K562 (cell line): ENCODE results near the gene HSF2. TPM values are rescaled to one million over a fixed set of nuclear protein-coding genes. Genes with fewer than 3 reads are reported as not detected.

ENCODE experiments used
- ATAC-seq: fragments of 200-7000 bp; cut with Tn5 transposase; 3 replicates; pipeline ENCODE4 v1.9.1; 2020; ENCODE audit warnings: moderate library complexity
- BruUV-seq: library from RNA; stranded (reverse); fragments of 400-500 nt; replicated peaks from 2 replicates; lab custom pipeline; 2021; lab: Mats Ljungman, UMichigan
- CTCF ChIA-PET: fragments of 300-600 bp; formaldehyde crosslinking; extraction: SDS; loops from one replicate; lab custom pipeline; 2021; ENCODE audit warnings: low intra/inter-chr PET ratio; lab: Yijun Ruan, JAX
- POLR2A ChIA-PET: fragments of 300-600, 350-650 bp; sonication (Branson Sonifier 250); formaldehyde crosslinking; extraction: SDS; loops from one replicate; lab custom pipeline; 2021; ENCODE audit warnings: antibody characterized with exemption, inconsistent platforms; lab: Yijun Ruan, JAX
- DNase-seq, 4 experiments: peaks; one replicate each; pipeline versions ENCODE4 v3.0.0 to v3.0.0-alpha.2; 2011 to 2018; ENCODE audit warnings: low spot score in 3 of 4, mixed read lengths in 3 of 4; ENCODE audit errors: extremely low read depth in 1 of 4
- FAIRE-seq: peaks from 2 replicates; lab custom pipeline; 2011; peaks lifted over from hg19 to GRCh38; lab: Jason Lieb, UNC
- H2AFZ ChIP-seq: 2 replicates; pipeline ENCODE4 v1.6.0; 2011; ENCODE audit warnings: low read depth, low read length, control low read depth, inconsistent platforms
- H3K27ac ChIP-seq: fragments of 200-600 bp; 3 replicates; pipeline ENCODE4 v1.8.0; 2011; ENCODE audit warnings: low read depth, mild to moderate bottlenecking, control low read depth, inconsistent platforms, low read length, moderate library complexity, mixed read lengths; ENCODE audit errors: extremely low read depth
- H3K27me3 ChIP-seq, 2 experiments: fragments of 300-600 bp in 1 of 2; 2 replicates in 1 of 2; 3 replicates in 1 of 2; pipeline versions ENCODE4 v1.6.0 to v1.8.0; 2011; ENCODE audit warnings: inconsistent platforms in 2 of 2, low read length in 2 of 2, mild to moderate bottlenecking in 1 of 2, mixed read lengths in 1 of 2, moderate library complexity in 1 of 2; ENCODE audit not compliant: control insufficient read depth in 2 of 2, insufficient read depth in 2 of 2
- H3K36me3 ChIP-seq: fragments of 300-600 bp; 3 replicates; pipeline ENCODE4 v1.8.0; 2011; ENCODE audit warnings: mild to moderate bottlenecking, low read length, inconsistent platforms; ENCODE audit not compliant: control insufficient read depth, insufficient read depth
- H3K4me1 ChIP-seq, 2 experiments: fragments of 200-600 bp in 1 of 2; replicated peaks in 1 of 2; 2 replicates in 1 of 2; 3 replicates in 1 of 2; pipeline versions ENCODE4 v1.5.1 to v1.8.0; 2011; ENCODE audit warnings: inconsistent platforms in 2 of 2, low read length in 2 of 2, mild to moderate bottlenecking in 1 of 2, mixed read lengths in 1 of 2, moderate library complexity in 1 of 2; ENCODE audit not compliant: control insufficient read depth in 2 of 2, insufficient read depth in 2 of 2
- H3K4me2 ChIP-seq: 2 replicates; pipeline ENCODE4 v1.6.1; 2011; ENCODE audit warnings: low read length, control low read depth, inconsistent platforms, mixed read lengths; ENCODE audit not compliant: insufficient read depth
- H3K4me3 ChIP-seq: fragments of 200-600 bp; sonication (generic), shearing (Covaris generic); 2 replicates; pipeline ENCODE4 v1.5.1; 2016; ENCODE audit warnings: control low read depth, inconsistent platforms
- H3K79me2 ChIP-seq: fragments of 200-600 bp; 3 replicates; pipeline ENCODE4 v1.8.0; 2011; ENCODE audit warnings: low read length, inconsistent platforms; ENCODE audit not compliant: control insufficient read depth, insufficient read depth
- H3K9ac ChIP-seq, 2 experiments: 2 replicates each; pipeline versions ENCODE4 v1.6.0 to v1.6.1; 2011; ENCODE audit warnings: low read depth in 2 of 2, low read length in 2 of 2, control low read depth in 1 of 2, inconsistent platforms in 1 of 2, mild to moderate bottlenecking in 1 of 2, mixed read lengths in 1 of 2; ENCODE audit not compliant: insufficient read depth in 1 of 2
- H3K9me1 ChIP-seq: one replicate; pipeline ENCODE4 v1.6.0; 2011; ENCODE audit warnings: inconsistent platforms, mild to moderate bottlenecking, low read length, moderate library complexity; ENCODE audit not compliant: control insufficient read depth, insufficient read depth
- H3K9me3 ChIP-seq: replicated peaks from 2 replicates; pipeline ENCODE4 v1.5.1; 2011; ENCODE audit warnings: low read depth, low read length, inconsistent platforms; ENCODE audit not compliant: control insufficient read depth, insufficient read depth
- H4K20me1 ChIP-seq: replicated peaks from 2 replicates; pipeline ENCODE4 v1.6.1; 2011; ENCODE audit warnings: low read length, inconsistent platforms, mixed read lengths; ENCODE audit not compliant: control insufficient read depth, insufficient read depth
- CEBPB ChIP-seq: fragments of 450-650 bp; IDR thresholded peaks from 2 replicates; pipeline ENCODE4 v1.6.1; 2016; ENCODE audit warnings: missing genetic modification characterization, missing compliant biosample characterization
- NR4A1 ChIP-seq, 2 experiments: fragments of 250-450 bp in 1 of 2; fragments of 450-650 bp in 1 of 2; sonication (Bioruptor Pico) in 1 of 2; IDR thresholded peaks; 2 replicates each; pipeline versions ENCODE4 v1.4.0 to v1.6.1; 2016 to 2020; ENCODE audit warnings: mild to moderate bottlenecking in 2 of 2, missing compliant biosample characterization in 1 of 2, missing genetic modification characterization in 1 of 2, moderate library complexity in 1 of 2
- THAP7 ChIP-seq: fragments of 250-450 bp; sonication (Bioruptor Pico); IDR thresholded peaks from 2 replicates; pipeline ENCODE4 v1.5.0; 2021
- TRIM28 ChIP-seq: fragments of 450-650 bp; IDR thresholded peaks from 2 replicates; pipeline ENCODE4 v1.6.1; 2017
- VEZF1 ChIP-seq: fragments of 200-800 bp; sonication (Bioruptor generic); IDR thresholded peaks from 2 replicates; pipeline ENCODE4 v1.6.1; 2017; ENCODE audit warnings: missing genetic modification characterization, missing compliant biosample characterization
- ZBTB8A ChIP-seq: fragments of 450-650 bp; IDR thresholded peaks from 2 replicates; pipeline ENCODE4 v1.6.1; 2018; ENCODE audit warnings: mild to moderate bottlenecking, moderate library complexity; ENCODE audit not compliant: partially characterized antibody
- ZNF609 ChIP-seq: sonication (generic); formaldehyde crosslinking; IDR thresholded peaks from 2 replicates; pipeline ENCODE4 v1.8.1; 2023; ENCODE audit warnings: missing genetic modification reagents, mild to moderate bottlenecking, borderline replicate concordance
- in situ Hi-C: fragments of 300-500 bp; cut with MboI; formaldehyde crosslinking; loops from 4 replicates; pipeline ENCODE4 v1.15.0; 2018; ENCODE audit warnings: inconsistent platforms, mixed read lengths
- intact Hi-C: fragments of 100-400 bp; cut with micrococcal nuclease; formaldehyde crosslinking; loops from 2 replicates; pipeline ENCODE4 v1.14.2; 2022
- polyA plus RNA-seq, 8 experiments: library from polyadenylated mRNA; depleted of rRNA in 4 of 8; stranded (reverse) in 5 of 8; unstranded in 3 of 8; fragments of >200 nt; fragmentation: Nextera tagmentation in 2 of 8; fragmentation: Illumina TruSeq in 1 of 8; extraction: Ambion mirVana in 2 of 8; extraction: Trizol in 1 of 8; gene quantifications; 2 replicates each; pipeline versions ENCODE4 v1.2.1 to v1.2.3, GENCODE V29; 2011 to 2014; ENCODE audit warnings: inconsistent platforms in 1 of 8, missing spikeins in 1 of 8
- total RNA-seq, 7 experiments: library from RNA; depleted of rRNA in 6 of 7; stranded (reverse); fragments of >200 nt in 6 of 7; fragmentation: Illumina TruSeq in 2 of 7; extraction: Trizol in 2 of 7; gene quantifications; 2 replicates each; pipeline versions ENCODE4 v1.2.1 to v1.2.3, GENCODE V29; 2011 to 2021; ENCODE audit warnings: low replicate concordance in 1 of 7

HSF2 gene
- total and polyA plus RNA-seq, 9 of the 15 experiments (the other 6 are each of a cell fraction or from before 2014, with no cell fraction given): 19.1 to 73.1 (median 29.2) TPM

- no peak overlapping the region for H3K4me2 ChIP-seq
- no peaks in the 10 kb centered on the region for H4K20me1 ChIP-seq
- TF ChIP-seq CEBPB (tag): peak; percentile 13; the same call in 1 of the 2 replicates
- TF ChIP-seq NR4A1 (CRISPR knock-in tag; IDR thresholded peaks at IDR 0.05): no peak
- TF ChIP-seq NR4A1 (tag; IDR thresholded peaks at IDR 0.05): no peak
- TF ChIP-seq ZNF609 (CRISPR knock-in tag): no peak
- TF ChIP-seq ZBTB8A: no peak
- no peak for TF ChIP-seq THAP7 (CRISPR knock-in tag)
- TF ChIP-seq VEZF1 (CRISPR knock-in tag): no peak
- no peak for TF ChIP-seq TRIM28
- no TSS peak for BruUV-seq
- no peaks in the 10 kb centered on the region for H3K9me1 ChIP-seq
- H3K9ac ChIP-seq: no peak overlapping the region
- H3K4me3 ChIP-seq: no peak overlapping the region
- ChIA-PET CTCF (no interaction called here), POLR2A (no interaction called here)
- intact Hi-C loops (no loop called here), in situ Hi-C loops (no loop called here)
- ATAC-seq (no peak), DNase-seq (no peak), FAIRE-seq (no peak)
- no peak overlapping the region for H2AFZ ChIP-seq
- no peaks in the 10 kb centered on the region for H3K27me3 ChIP-seq
- H3K4me1 ChIP-seq: no peaks in the 10 kb centered on the region; a peak in 1 of 5 replicates
- H3K79me2 ChIP-seq: no peaks in the 10 kb centered on the region; the same call in 2 of the 3 replicates
- H3K36me3 ChIP-seq: peaks cover 83% of the 10 kb centered on the region
- H3K9me3 ChIP-seq: no peaks in the 10 kb centered on the region
- no peak overlapping the region for H3K27ac ChIP-seq
Measured at GRCh38 chr6:122429323-122429722, 29.9 kb downstream of the HSF2 start.
